Measurements from ENCODE around the gene NUMA1.

NUMA1 gene

GRCh38 chr11:72012897-72013721 lies 67.2 kb downstream of the NUMA1 start:
- DNase-seq, result no peak

- no peak for DNase-seq
These were observed 68.2 kb downstream of the NUMA1 start for GRCh38 chr11:72012091-72012630.

- DNase-seq, result no peak
These were observed 69.7 kb downstream of the NUMA1 start for GRCh38 chr11:72010529-72011233.

GRCh38 chr11:72009156-72009555 lies 71.2 kb downstream of the NUMA1 start:
- DNase-seq, result no peak

GRCh38 chr11:72008728-72009127 lies 71.6 kb downstream of the NUMA1 start:
- no peak for DNase-seq

- no peak for DNase-seq
These were observed 72.8 kb downstream of the NUMA1 start for GRCh38 chr11:72007587-72007986.

GRCh38 chr11:72007089-72007476 lies 73.3 kb downstream of the NUMA1 start:
- no peak for DNase-seq

- DNase-seq, result no peak
These were observed 73.8 kb downstream of the NUMA1 start for GRCh38 chr11:72006309-72007088.

- no peak for DNase-seq
These were observed 74.7 kb downstream of the NUMA1 start for GRCh38 chr11:72005347-72006260.

GRCh38 chr11:72004515-72005346 lies 75.6 kb downstream of the NUMA1 start:
- DNase-seq, result no peak

- DNase-seq, result no peak
These were observed 76.6 kb downstream of the NUMA1 start for GRCh38 chr11:72003776-72004171.

GRCh38 chr11:72002841-72003775 lies 77.2 kb downstream of the NUMA1 start:
- DNase-seq, result no peak

- no peak for DNase-seq
These were observed 78.3 kb downstream of the NUMA1 start for GRCh38 chr11:72001834-72002591.

GRCh38 chr11:72001285-72001684 lies 79.1 kb downstream of the NUMA1 start:
- no peak for DNase-seq

GRCh38 chr11:72000202-72000867 lies 80.0 kb downstream of the NUMA1 start:
- DNase-seq, result no peak

GRCh38 chr11:71999798-72000197 lies 80.5 kb downstream of the NUMA1 start:
- DNase-seq, result no peak

- DNase-seq, result no peak
These were observed 81.0 kb downstream of the NUMA1 start for GRCh38 chr11:71999362-71999761.

- no peak for DNase-seq
These were observed 81.6 kb downstream of the NUMA1 start, which contains the start of gene IL18BP for GRCh38 chr11:71998649-71999310. TSS of gene IL18BP (plus strand) at chr11:71998909. CDS start at chr11:71999985, 1,076 bp downstream.
